T-helper 2 cell treated with Interferon-gamma antibody and Interleukin-4, amounts not matched to agents 100 ng/mL and 5 ng/mL, for 36 hours (primary cell): ENCODE data around the gene DNPEP. TPM values are rescaled to one million over a fixed set of nuclear protein-coding genes. Genes with fewer than 3 reads are reported as not detected.

Source experiments
- intact Hi-C: fragments of 100-400 bp; cut with micrococcal nuclease; formaldehyde crosslinking; loops from one replicate; pipeline ENCODE4 v1.15.1; 2023
- total RNA-seq: library from RNA; stranded (reverse); gene quantifications from 2 replicates; pipeline ENCODE4 v1.2.3, GENCODE V29; 2022

Gene DNPEP
- total RNA-seq, 1 donor from 2014 or later = 80.2 TPM

DNA sequence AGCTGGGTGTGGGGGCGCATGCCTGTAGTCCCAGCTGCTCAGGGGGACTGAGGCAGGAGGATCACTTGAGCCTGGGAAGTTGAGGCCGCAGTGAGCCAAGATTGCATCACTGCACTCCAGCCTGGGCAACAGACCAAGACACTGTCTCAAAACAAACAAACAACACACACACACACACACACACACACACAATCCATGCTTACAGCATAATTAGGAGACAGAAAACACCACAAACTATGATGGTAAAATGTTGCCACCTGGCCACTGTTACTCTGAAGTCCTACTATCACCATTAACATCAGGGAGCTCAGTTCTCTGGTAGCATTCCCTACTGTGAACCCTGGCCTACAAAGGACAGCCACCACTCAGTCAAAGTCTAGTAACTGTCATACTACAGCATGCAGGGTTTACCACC lies 18.3 kb downstream of the DNPEP start:
- intact Hi-C loops = no loop called here

DNA sequence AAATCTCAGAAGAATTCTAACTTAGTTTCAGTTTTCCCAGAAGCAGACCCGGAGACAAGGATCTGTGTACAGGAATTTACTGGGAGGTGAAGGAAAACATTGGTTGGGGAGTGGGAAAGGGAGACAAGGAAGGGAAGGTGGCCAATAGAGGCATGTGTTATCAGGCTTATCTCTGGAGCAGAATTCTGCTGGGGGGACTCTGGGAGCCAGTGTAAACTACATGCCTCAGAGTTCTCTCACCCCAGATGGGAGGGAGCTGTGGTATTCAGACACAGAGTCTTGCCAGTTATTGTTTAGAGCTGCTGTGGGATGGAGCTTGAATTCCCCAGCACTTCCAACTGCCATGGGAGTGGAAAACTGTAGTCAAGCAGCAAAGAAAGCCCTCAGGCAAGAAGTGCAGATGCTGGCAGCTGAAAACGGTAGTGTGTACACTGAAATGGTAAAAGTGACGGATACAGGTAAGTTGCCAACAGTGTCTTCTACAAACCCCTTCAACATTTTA lies 19.0 kb downstream of the DNPEP start:
- intact Hi-C loops = no loop called here

DNA sequence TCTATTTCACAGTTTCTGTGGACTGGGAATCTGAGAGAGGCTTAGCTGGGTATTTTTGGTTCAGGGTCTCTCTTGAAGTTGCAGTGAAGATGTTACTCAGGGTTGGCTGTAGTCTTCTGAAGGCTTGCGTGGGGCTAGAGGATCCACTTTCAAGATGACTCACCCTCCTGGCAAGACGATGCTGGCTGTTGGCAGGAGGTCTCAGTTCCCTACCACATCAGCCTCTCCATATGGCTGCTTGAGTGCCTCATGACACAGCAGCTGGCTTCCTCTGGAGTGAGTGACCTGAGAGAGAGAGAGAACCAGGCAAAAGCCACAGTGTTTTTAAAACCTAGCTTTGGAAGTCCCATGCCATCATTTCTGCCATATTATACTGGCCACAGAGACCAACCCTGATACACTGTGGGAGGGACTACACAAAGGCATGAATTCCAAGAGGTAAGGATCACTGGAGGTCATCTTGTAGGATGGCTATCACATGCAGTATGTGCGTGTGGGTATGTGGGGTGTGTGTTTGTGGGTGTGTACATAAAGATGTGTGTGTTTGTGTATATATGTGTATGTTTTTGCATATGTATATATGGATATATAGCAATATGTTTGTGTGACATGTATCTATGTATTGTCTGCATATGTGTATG lies 25.1 kb downstream of the DNPEP start:
- intact Hi-C loops = no loop called here

DNA sequence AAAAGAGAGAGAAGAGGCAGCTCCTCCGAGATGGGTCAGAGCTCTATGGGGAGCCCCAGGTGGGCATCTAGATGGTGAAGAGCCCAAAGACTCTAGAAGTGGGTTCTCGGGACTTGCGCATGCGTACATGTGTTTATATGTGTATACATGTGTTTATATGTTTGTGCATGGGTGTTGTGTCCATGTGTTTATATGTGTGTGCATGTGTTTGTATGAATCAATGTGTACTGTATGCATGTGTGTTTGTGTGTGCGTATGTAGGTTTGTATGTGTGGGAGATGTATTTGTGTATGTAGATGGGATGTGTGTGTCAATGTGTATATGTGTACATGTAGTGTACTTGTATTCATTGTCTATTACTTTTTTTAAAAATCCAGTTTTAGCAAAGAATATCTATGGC lies 25.6 kb downstream of the DNPEP start:
- intact Hi-C loops = no loop called here

DNA sequence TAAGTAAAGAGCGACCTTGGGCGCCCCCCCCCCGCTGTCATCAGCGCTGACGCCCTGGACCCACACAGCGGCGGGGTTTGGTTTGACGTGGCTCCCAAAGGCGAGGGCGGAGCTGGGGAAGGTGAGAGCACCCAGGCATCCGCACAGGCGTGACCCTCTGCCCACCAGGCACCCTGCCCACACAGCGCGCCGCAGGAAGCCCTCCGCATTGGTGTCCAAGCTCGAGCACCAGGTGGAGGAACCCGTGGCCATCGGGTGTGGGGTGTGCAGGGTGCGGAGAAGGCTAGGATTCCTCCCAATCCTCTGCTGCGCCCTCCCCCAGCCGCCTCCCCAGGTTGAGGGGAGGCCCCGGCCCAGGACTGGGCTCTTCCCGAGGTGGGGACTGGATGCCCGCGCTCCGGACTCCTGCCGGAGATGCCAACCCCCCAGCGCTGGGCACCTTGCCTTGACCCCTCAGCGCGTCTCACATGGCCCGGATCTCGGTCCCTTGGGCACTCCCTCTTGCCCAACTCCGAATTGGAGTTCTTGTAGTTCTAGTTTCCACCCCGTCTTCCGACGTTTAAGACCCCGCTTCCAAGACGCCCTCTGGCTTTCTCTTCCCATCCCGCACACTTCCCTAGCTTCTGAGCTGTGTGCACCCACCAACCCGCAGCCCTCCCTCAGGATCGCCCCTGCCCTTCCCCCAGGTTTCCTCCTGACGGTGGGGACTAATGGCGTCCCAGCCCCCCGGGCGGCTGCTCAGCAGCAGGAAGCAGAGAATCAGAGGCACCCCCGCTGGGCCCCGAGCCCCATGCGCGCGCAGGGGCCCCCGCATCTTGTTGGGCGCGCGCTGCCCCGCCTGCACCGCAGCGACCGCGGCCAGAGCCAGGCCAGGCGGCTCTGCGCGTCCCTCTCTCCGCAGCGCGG lies 29.3 kb downstream of the DNPEP start:
- intact Hi-C loops = no loop called here

DNA sequence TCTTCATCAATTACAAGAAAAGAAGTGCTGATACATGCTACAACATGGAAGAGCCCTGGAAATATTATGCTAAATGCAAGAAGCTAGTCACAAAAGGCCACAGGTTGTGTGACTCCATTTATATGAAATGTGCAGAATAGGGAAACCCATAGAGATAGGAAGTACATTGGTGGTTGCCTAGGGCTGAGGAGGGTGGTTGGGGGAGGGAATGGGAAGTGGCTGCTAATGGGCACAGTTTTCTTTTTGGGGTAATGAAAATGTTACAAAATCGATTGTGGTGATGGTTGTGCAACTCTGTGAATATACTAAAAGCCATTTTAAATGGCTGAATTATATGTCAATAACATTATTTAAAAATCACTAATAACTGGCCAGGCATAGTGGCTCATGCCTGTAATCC lies 30.9 kb downstream of the DNPEP start:
- intact Hi-C loops = no loop called here

DNA sequence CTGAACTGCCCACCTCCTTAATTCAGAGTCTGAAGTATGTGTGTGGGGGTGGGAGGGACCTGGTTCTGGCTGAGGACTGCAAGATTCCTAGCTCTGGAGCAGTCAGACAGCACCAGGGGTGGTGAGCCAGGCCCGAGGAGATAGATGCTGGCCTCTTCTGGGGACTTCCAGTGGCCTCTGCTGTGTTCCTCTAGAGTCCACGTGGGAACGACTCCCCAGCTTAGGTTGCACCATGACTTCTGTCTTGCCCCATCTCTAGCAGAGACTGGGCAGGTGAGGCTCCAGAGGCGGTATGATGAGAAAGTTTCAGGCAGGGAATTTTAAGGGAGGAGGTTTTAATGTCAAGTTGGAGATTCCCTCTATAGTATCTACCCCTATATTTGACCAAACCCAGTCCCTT lies 33.1 kb downstream of the DNPEP start:
- intact Hi-C loops = no loop called here

DNA sequence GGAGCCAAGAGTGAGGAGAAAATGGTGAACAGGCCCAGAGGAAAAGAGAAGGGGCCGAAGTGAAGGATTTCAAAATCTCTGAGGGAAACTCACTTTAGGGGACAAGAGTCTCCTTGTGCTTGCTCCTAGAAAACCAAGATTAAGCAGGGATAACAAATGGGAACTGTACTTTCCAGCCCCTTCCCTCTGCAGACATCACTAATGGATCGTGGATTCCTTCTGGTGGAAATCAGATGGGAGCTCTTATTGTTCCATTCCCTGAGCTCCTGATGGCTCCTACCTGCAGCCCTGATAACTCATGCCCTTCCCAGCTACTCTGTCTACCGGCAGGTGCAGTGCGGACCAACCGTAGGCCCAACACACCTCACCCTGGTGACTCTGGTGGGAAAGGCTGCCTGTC lies 34.6 kb downstream of the DNPEP start:
- intact Hi-C loops = loop anchor here (2.0 kb wide), 1 partner anchor 192 kb away; the partner anchor contains the start of gene NHEJ1

DNA sequence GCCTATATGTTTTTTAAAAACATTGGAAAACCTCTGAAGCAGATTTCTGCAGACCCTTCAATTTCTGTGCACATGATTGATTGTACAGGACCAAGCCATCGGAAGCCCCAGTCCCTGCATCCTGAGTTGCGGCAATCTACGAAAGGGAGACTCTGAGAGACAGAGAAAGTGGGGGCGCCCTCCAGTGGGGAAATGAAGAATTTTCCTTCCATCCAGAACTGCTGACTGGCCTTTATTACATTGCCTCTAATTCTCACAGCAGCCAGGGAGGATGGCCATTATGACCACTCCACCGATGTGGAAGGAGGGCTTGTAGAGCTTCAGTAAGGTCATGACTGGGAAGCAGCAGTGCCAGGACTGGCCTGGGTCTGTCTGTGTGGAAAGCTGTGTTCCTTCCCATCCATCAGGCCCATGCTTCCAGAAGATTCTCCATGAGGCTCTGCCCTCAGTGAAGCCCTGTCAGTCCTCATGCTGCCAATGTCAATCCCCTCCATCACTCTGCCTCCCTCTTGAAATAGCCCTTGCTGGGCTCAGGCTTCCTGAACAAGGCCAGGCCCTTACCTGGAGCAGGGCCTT lies 35.2 kb downstream of the DNPEP start:
- intact Hi-C loops = loop anchor here (2.0 kb wide), 1 partner anchor 192 kb away; the partner anchor contains the start of gene NHEJ1

DNA sequence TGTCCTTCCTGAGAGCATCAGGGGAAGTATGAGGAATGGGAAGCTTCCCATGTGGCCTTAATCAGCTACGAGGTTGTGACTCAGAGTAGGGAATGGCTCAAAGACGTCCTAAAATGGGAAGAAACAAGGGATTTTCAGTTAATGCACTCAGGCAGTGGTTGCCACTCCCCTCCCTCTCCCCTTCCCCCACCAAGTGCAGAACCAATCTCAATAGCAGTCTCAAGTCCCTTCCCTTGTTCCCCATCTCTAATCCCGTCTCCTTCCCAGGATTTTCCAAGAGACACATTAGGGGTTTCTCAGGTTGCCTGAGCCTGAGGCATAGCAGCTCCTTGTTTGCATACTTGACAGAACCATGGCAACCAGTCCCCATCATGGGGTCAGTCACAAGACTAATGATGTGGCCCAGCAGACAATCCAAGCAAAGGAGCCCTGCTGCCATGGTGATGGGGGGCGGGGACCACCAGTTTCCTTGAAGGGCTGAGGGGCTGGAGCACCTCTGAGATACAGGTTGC lies 36.9 kb downstream of the DNPEP start:
- intact Hi-C loops = no loop called here

DNA sequence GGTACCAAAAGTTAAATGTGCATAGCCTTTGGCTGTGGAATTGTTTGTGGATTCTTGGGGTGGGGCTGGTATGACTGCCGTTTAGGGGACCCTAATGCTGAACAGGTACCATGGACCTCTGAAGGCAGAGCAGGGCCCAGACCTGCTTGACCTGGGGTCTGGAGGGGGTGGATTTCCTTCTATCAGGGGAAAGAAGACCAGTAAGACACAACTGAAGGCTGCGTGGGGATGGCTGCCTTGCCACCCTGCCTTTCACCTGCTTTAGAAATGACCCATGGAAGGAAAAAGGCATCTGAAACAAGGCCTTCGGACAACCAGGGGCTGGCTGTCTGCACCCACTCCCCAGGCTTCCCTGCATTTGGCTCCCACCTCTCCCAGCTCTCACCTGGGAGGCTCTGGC lies 37.5 kb downstream of the DNPEP start:
- intact Hi-C loops = no loop called here

DNA sequence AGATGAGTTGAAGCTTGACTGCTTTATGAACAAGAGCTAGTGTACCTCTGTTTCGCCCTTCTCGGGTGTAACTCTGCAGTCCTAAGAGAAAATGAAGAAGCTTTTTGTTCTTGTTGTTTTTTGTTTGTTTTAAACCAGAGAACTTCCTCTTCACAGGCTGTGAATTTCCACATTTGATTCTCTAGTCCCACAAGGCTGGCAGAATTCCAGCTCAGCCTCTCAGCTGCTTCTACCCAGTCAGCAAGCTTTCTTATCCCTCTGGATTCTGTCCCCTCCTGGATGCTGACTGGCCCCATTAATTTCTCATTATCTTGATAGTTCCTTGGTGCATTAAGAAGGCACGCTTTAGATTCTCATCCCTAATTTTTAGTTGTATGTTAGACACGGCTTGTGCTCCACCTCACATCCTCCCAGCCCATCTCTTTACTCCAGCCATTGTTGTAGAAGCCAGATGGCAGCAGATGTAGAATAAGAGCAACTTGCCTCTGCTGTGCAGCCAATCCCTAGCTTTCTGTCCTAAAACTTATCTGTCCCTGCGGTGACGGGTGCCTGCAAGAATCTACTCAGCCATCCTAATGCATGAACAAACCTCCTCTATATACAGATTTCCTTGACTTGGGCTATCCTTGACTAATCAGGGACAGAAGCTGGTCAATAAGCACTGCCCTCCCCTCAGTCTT lies 42.8 kb downstream of the DNPEP start:
- intact Hi-C loops = no loop called here

DNA sequence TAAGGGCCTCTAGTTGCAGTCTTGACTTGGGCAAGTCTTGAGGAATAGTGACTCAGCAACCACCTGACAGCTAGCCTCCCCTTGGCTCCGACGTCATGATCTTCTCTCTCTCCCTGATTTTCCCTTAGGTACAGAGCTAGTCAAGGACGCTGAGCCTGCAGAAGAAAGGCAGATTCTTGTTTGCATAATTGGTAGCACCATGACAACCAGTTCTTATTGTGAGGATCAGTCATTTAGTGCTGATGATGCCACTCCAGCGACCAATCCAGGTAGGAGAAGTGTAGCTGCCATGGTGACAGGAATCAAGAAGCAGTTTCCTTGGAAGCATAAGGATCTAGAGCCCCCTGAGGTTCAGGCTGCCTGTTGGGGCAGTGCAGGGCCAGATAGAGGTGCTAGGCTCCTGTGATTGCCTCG lies 52.3 kb downstream of the DNPEP start:
- intact Hi-C loops = no loop called here

DNA sequence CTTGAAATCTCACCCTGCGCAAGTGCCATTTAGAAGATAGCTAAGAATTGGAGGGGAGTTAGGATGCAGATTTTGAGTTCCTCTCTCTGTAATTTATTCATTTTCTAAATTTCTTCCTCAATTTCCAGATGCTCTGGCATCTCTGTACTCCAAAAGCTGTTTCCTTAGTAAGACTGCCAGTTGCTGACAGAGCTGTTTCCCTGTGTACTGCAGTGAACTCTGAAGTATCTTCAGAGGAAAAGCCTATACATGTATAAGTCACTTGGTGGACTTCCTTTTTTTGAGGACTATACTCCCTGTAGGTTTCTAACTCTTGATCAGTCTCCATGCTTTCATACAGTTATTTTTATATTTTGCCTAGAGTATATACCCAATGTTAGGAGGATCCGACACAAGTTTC lies 53.6 kb downstream of the DNPEP start:
- intact Hi-C loops = no loop called here

DNA sequence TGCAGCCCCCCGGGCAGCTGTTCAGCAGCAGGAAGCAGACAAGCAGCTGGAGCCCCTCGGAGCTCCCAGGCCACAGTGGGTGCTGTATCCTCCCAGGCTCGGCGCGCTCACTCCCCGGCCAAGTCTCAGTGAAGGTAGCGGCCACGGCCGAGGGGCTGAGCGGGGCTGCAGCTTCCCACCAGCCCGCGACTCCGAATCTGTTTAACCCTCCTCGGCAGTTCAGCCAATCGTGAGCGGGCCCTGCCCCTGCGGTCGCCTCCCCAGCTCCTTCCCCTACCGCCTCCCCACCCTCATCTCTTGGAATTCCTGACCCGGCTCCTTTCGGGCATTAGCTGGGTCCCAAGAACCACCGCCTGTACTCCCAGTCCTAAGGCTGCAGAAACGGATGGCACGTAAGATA lies 55.2 kb downstream of the DNPEP start, which contains the start of gene RESP18:
RESP18 (minus strand) TSS at position 203 of the 400 bp plus-strand sequence.
- intact Hi-C loops = no loop called here

DNA sequence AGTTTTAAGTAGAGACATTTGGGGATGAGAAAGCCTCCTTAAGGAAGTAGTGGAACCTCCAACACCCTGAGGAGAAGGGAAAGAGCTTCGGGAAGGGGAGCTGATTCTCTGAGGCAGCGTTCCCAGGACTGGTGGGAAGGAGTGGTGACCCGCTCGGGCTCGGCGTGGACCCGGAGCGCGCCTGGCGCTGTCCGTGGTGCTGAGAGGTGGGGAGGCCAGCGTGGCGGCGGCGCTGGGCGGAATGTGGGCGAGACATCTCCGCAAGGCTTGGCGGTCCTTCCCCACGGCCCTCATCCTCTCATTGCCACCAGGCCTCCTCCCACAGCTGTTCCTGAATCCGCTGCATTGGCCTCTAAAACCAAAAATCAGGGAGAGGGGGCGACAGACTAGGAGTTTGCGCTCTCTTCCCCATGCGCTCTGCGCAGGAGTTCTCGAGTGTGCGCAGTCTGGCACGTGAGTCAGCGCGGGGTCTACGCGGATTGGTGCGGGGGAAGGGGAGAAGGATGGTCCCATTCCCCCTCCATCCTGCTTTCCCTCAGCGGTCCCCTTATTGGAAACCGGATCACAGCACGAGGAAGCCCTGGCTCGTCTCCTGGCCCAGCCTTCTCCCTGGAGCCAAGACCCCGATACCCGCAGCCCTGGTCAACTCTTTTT lies 56.0 kb downstream of the DNPEP start:
- intact Hi-C loops = no loop called here

DNA sequence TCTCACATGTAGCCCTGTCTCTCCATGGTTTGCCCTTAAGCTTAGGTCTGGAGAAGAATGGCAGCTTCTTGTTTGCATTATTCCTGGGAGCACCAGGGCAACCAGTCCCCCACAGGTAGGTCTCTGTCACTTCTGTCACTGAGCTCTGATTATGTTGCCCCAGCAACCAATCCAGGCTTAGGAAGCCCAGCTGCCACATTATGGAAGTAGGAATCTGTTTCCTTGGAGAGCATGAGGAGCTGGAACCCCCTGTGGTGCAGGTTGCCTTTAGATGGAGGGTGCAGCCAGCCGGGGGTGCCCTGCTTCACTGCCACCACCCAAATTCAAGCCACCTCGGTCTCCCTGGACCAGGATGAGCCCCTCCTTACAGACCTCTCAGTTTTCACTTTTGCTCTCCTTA lies 60.0 kb downstream of the DNPEP start:
- intact Hi-C loops = no loop called here

DNA sequence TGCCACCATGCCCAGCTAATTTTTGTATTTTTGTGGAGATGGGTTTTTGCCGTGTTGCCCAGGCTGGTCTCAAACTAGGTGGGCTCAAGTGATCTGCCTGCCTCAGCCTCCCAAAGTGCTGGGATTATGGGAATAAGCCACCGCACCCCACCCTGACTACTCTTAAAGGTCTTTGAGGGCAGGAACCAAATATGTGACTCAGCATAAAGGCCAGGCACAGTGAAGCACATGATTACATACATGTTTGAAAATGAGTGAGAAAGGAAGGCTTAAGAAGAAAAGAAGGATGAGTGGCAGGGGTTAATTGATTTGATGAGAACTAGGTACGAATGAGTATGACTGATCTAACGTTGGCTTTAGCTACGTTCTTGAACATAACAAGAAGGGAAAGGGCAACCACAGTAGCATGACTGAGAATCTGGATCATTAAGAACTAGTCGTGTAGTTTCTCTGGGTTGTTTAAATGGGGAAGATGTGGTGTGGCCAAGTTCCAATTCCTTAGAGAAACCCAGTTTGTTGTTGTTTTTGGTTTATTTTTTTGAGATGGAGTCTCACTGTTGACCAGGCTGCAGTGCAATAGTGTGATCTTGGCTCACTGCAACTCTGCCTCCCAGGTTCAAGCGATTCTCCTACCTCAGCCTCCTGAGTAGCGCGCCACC lies 61.9 kb downstream of the DNPEP start:
- intact Hi-C loops = no loop called here

DNA sequence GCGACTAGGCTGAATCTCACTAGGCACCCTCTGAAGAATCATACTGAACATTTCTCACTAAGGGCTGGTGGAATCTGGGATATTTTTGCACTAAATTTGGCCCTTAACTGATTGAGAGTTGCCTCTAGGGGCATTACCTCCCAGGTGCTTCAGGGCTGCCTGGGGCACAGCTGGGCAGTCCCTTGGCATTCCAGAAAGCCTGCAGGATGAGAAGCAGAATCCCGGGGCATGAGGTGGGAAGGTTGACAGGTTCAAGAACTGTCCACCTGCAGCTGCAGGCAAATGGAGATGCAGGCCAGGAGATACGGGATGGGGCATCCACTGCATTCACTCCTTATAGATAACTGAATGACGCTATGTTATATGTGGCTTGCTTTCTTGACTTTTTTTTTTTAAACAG lies 62.6 kb downstream of the DNPEP start:
- intact Hi-C loops = no loop called here

DNA sequence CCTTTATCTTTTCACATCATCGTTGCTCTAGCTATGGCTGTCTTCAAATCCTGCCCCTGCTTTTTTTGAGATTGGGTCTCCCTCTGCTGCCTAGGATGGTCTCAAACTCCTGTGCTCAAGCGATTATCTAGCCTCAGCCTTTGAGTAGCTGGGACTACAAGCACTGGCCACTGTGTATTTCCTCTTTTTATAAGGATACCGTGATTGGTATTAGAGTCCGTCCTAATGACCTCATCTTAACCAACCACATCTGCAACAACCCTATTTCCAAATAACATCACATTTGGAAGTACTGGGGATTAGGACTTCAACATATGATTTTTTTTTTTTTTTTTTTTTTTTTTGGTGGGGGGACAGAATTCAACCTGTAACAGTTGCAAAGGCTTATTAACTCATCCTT lies 64.3 kb downstream of the DNPEP start:
- intact Hi-C loops = no loop called here
